DOHH2 (cell line): ENCODE data around the gene FAM229B.

ENCODE experiments used
- H3F3A ChIP-seq: fragments of 200-600 bp; sonication (generic), shearing (Covaris generic); 2 replicates; pipeline ENCODE4 v1.6.0; 2016; ENCODE audit warnings: antibody characterized with exemption, mild to moderate bottlenecking; ENCODE audit not compliant: control insufficient read depth, insufficient read depth
- H3K27ac ChIP-seq: fragments of 200-600 bp; sonication (generic); 2 replicates; pipeline ENCODE4 v1.5.1; 2014; ENCODE audit warnings: low read depth, mild to moderate bottlenecking, low read length, moderate library complexity
- H3K27me3 ChIP-seq: fragments of 200-600 bp; sonication (generic); 2 replicates; pipeline ENCODE4 v1.6.1; 2014; ENCODE audit warnings: mild to moderate bottlenecking, low read length, mixed read lengths; ENCODE audit not compliant: control insufficient read depth
- H3K36me3 ChIP-seq: fragments of 200-600 bp; sonication (generic); 2 replicates; pipeline ENCODE4 v1.6.1; 2014; ENCODE audit warnings: mild to moderate bottlenecking, low read length, moderate library complexity, mixed read lengths; ENCODE audit not compliant: control insufficient read depth
- H3K4me1 ChIP-seq: fragments of 200-600 bp; sonication (generic); 2 replicates; pipeline ENCODE4 v1.6.1; 2014; ENCODE audit warnings: mild to moderate bottlenecking, low read length, mixed read lengths; ENCODE audit not compliant: control insufficient read depth
- H3K4me2 ChIP-seq: fragments of 200-600 bp; sonication (generic); 2 replicates; pipeline ENCODE4 v1.6.0; 2014; ENCODE audit warnings: mild to moderate bottlenecking, low read length, moderate library complexity
- H3K4me3 ChIP-seq: fragments of 200-600 bp; sonication (generic); 2 replicates; pipeline ENCODE4 v1.5.1; 2014; ENCODE audit warnings: mild to moderate bottlenecking, low read length, mixed read lengths
- H3K79me2 ChIP-seq: fragments of 200-600 bp; sonication (generic); 2 replicates; pipeline ENCODE4 v1.6.1; 2014; ENCODE audit warnings: mild to moderate bottlenecking, low read length, mixed read lengths; ENCODE audit not compliant: control insufficient read depth
- H3K9me2 ChIP-seq: fragments of 200-600 bp; sonication (generic); replicated peaks from 2 replicates; pipeline ENCODE4 v1.6.1; 2014; ENCODE audit warnings: mild to moderate bottlenecking, low read length, mixed read lengths; ENCODE audit not compliant: control insufficient read depth
- H3K9me3 ChIP-seq: fragments of 200-600 bp; sonication (generic); 2 replicates; pipeline ENCODE4 v1.6.1; 2014; ENCODE audit warnings: antibody characterized with exemption, low read length, mixed read lengths; ENCODE audit not compliant: control insufficient read depth, insufficient read depth
- H4K20me1 ChIP-seq: fragments of 200-600 bp; sonication (generic); 2 replicates; pipeline ENCODE4 v1.6.0; 2014; ENCODE audit warnings: low read depth, mild to moderate bottlenecking, antibody characterized with exemption, low read length, moderate library complexity; ENCODE audit not compliant: control insufficient read depth, insufficient read depth
- CTCF ChIP-seq: fragments of 200-600 bp; sonication (generic); IDR thresholded peaks from one replicate; pipeline ENCODE4 v1.5.1; 2014; ENCODE audit warnings: antibody characterized with exemption, mild to moderate bottlenecking, low read depth, low read length; ENCODE audit not compliant: poor library complexity, severe bottlenecking
- EZH2phosphoT487 ChIP-seq: fragments of 200-600 bp; sonication (generic); IDR thresholded peaks from 2 replicates; pipeline ENCODE4 v1.6.1; 2017; ENCODE audit warnings: borderline replicate concordance, mild to moderate bottlenecking, antibody characterized with exemption, low read length, moderate library complexity, mixed read lengths

FAM229B gene

GRCh38 chr6:112117554-112117953 lies 30.2 kb downstream of the FAM229B start:
- H3K4me2 ChIP-seq: no peak overlapping the region
- TF ChIP-seq EZH2phosphoT487 (no peak), CTCF (no peak)
- no peaks in the 10 kb centered on the region for H3F3A ChIP-seq

GRCh38 chr6:112118034-112118433 lies 30.6 kb downstream of the FAM229B start:
- Histone ChIP-seq H3K4me2 (no peak overlapping the region), H3K27ac (no peak overlapping the region), H3K36me3 (no peaks in the 10 kb centered on the region), H3K4me1 (no peaks in the 10 kb centered on the region), H3K4me3 (no peak overlapping the region), H4K20me1 (no peaks in the 10 kb centered on the region), H3K9me2 (no peaks in the 10 kb centered on the region), H3K27me3 (peaks cover 3% of the 10 kb centered on the region; the same call in 1 of the 2 replicates), H3K9me3 (no peaks in the 10 kb centered on the region), H3F3A (no peaks in the 10 kb centered on the region), H3K79me2 (no peaks in the 10 kb centered on the region)
- no peak for TF ChIP-seq EZH2phosphoT487
- no peak for TF ChIP-seq CTCF

More at GRCh38 chr6:112117554-112117953, 30.2 kb downstream of the FAM229B start:
- H3K4me3 ChIP-seq: no peak overlapping the region
- H3K9me2 ChIP-seq: no peaks in the 10 kb centered on the region
- no peaks in the 10 kb centered on the region for H4K20me1 ChIP-seq
- no peaks in the 10 kb centered on the region for H3K79me2 ChIP-seq
- no peaks in the 10 kb centered on the region for H3K36me3 ChIP-seq
- no peaks in the 10 kb centered on the region for H3K4me1 ChIP-seq
- H3K9me3 ChIP-seq: no peaks in the 10 kb centered on the region
- no peak overlapping the region for H3K27ac ChIP-seq
- peaks cover 3% of the 10 kb centered on the region; the same call in 1 of the 2 replicates for H3K27me3 ChIP-seq

GRCh38 chr6:112122756-112123155 lies 35.4 kb downstream of the FAM229B start:
- Histone ChIP-seq H3K79me2 (no peaks in the 10 kb centered on the region), H3K27me3 (no peaks in the 10 kb centered on the region), H3K9me3 (no peaks in the 10 kb centered on the region), H3K9me2 (no peaks in the 10 kb centered on the region), H3F3A (no peaks in the 10 kb centered on the region), H3K4me3 (no peak overlapping the region), H3K27ac (no peak overlapping the region), H3K36me3 (no peaks in the 10 kb centered on the region), H3K4me2 (no peak overlapping the region), H4K20me1 (no peaks in the 10 kb centered on the region), H3K4me1 (no peaks in the 10 kb centered on the region)
- no peak for TF ChIP-seq EZH2phosphoT487
- TF ChIP-seq CTCF: no peak

GRCh38 chr6:112123982-112124381 lies 36.6 kb downstream of the FAM229B start:
- Histone ChIP-seq H3K9me2 (no peaks in the 10 kb centered on the region), H3K4me2 (no peak overlapping the region), H3K27ac (no peak overlapping the region), H3K4me1 (no peaks in the 10 kb centered on the region), H3K9me3 (no peaks in the 10 kb centered on the region), H3K27me3 (no peaks in the 10 kb centered on the region), H3F3A (no peaks in the 10 kb centered on the region), H4K20me1 (no peaks in the 10 kb centered on the region), H3K79me2 (no peaks in the 10 kb centered on the region), H3K36me3 (no peaks in the 10 kb centered on the region), H3K4me3 (no peak overlapping the region)
- TF ChIP-seq EZH2phosphoT487: no peak
- TF ChIP-seq CTCF: no peak
